Measurements from ENCODE around the gene CASP2.

The CASP2 gene

DNA sequence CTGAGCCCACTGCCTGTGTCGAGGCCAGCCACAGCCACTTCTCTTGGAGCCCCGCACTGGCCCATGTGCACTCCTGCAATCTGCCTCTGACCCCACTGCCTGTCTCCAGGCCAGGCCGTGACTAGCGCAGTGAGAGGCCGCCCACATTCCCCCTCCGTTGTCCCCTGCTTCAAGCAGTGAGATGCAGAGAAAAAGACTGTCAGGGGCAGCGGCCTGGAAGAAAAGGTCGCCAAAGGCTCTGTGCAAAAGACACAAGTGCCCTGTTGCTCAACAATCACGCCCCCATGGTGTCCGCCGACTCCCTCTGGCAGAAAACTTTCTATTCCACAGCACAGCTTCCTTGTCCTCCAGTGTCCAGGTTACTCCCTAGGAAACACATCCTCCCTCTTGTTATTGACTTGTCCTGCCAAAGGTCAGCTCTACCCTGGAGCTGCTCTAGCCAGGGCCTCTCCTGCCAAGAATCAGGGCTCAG lies 64.4 kb downstream of the CASP2 start:
- TF ChIP-seq, protein P1, sequence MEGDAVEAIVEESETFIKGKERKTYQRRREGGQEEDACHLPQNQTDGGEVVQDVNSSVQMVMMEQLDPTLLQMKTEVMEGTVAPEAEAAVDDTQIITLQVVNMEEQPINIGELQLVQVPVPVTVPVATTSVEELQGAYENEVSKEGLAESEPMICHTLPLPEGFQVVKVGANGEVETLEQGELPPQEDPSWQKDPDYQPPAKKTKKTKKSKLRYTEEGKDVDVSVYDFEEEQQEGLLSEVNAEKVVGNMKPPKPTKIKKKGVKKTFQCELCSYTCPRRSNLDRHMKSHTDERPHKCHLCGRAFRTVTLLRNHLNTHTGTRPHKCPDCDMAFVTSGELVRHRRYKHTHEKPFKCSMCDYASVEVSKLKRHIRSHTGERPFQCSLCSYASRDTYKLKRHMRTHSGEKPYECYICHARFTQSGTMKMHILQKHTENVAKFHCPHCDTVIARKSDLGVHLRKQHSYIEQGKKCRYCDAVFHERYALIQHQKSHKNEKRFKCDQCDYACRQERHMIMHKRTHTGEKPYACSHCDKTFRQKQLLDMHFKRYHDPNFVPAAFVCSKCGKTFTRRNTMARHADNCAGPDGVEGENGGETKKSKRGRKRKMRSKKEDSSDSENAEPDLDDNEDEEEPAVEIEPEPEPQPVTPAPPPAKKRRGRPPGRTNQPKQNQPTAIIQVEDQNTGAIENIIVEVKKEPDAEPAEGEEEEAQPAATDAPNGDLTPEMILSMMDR (conservative IDR thresholded peaks at IDR 0.05; ENCODE audit: low read depth, low read length): no peak
- no peak overlapping the region for H3K4me3 ChIP-seq (ENCODE audit: low read length)
- no peak for DNase-seq (ENCODE audit: low read depth)

DNA sequence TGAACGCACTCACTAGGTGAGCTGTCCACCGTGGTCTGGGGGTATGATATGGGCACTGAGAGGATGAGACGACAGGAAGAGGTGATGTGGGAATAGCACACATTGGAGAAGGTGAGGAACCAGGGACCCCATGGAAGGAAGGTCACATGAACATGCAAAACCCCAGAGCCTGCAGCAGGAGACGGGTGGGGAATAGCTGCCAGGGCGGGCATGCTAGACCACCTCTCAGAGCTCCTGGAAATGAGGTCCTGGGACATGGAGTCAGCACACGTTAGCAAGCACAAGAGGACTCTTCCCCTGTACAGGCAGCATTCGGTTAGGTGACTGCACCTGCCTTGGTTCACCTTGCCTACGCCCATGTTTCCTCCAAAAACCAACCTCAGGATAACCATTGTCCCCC lies 66.2 kb downstream of the CASP2 start:
- DNase-seq (ENCODE audit: low read depth): no peak
- H3K4me3 ChIP-seq (ENCODE audit: low read length): no peak overlapping the region
- TF ChIP-seq, protein P1 (conservative IDR thresholded peaks at IDR 0.05; ENCODE audit: low read depth, low read length): no peak

DNA sequence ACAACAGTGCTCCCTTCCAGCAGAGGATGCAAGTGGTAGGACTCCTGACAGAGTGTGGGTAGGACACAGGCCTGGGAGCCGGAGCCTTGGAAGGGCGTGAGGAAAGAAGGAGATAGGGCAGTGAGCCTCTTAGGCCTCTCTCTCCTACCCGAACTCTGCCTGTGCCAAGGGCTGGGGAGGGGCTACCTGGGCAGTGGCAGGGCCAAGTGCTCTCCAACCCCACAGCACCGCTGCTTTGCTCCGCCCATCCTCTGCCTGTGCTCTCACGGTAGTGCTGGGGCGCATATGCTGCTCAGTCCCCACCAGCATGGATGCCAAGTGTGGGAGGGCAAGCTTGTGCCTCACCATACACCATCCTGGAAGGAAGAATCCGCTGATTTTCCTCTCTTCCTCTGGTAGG lies 66.8 kb downstream of the CASP2 start:
- no peak overlapping the region for H3K4me3 ChIP-seq (ENCODE audit: low read length)
- DNase-seq (ENCODE audit: low read depth): no peak
- TF ChIP-seq, protein P1 (conservative IDR thresholded peaks at IDR 0.05; ENCODE audit: low read depth, low read length): no peak

DNA sequence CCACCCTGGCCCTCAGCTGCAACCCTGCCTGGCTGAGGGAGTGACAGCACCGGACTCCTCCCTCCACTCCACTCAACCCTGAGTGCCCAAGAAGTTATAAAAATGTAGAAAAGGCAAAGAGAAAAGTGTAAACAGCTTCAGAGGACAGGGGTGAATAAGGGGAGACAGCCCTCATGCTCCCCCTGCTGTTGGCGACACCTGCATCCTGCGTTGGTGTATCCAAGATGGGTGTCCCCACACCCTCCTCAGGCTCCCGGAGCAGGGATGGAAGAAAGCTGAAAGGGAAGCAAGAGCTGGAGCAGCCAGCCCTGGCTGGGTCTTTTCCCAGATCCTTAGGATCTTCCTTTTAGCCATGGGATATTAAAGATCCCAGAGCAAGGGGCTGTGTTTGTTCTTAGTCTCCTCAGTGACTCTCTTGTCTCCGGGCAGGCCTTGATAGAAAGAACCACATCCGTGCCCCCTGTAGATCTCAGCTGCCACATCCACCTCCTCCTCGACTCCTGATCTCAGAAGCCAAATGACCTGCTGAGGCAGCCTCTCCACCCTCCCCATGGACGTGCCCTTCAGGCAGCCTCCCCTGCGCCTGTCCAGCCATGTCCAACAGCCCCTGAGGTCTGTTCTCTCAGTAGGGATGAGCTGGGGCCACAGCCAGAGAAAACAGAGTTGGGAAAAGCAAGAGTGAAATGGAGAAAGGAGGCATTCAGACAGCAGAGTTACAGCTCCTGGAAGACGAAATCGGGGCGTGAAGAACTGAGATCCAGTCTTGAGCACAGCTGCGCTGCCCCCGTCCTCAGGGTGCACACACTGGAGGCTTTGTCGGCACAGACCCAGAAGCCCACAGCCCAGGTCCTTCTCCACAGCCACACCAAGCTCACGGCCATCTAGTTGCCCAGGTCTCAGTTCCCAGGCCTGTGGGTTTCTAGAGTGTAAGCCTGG lies 67.6 kb downstream of the CASP2 start:
- DNase-seq (ENCODE audit: low read depth): no peak
- H3K4me3 ChIP-seq (ENCODE audit: low read length): no peak overlapping the region
- TF ChIP-seq, protein P1 (conservative IDR thresholded peaks at IDR 0.05; ENCODE audit: low read depth, low read length): no peak

DNA sequence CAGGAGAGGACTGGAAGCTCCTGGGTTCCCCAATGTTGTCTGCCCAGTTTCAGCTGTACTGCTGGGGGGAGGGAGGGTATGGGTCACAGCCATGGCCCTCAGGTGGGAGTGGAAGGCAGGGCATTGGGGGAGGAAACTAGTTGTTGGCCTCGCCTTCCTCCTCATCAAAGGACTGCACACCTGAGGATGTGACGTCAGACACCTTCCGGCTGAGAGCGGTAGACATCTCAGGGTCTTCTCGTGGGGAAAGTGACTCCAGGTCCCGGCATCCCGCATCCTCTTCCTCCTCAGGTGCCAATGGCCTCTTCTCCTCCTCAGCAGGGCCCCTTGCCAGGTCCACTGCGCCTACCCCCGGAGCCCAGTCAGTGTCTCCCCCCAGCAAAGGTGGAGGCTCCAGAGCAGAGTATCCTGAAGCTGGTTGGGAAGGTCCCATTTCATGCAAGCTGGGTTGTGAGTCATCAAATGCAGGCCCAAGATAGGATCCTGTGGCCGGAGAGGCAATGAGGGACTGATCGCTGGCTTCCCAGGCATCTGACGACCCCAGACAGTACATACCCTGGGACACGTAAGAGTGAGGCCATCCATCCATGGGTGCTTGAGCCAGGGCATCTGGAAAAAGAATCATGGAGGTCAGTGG lies 68.4 kb downstream of the CASP2 start:
- DNase-seq (ENCODE audit: low read depth): no peak
- no peak overlapping the region for H3K4me3 ChIP-seq (ENCODE audit: low read length)
- TF ChIP-seq, protein P1 (conservative IDR thresholded peaks at IDR 0.05; ENCODE audit: low read depth, low read length): no peak

Measured in retinal pigment epithelial cell (primary cell).